ENCODE data around the gene KCND1.
A peak's percentile ranks its signal among the peaks of the same experiment; 100 is the strongest.

Gene KCND1

GRCh38 chrX:48974574-48974973 is 2.9 kb upstream of the KCND1 start:
- no peak for DNase-seq (ENCODE audit: low spot score)

- no peak for DNase-seq (ENCODE audit: low spot score)
Observed at GRCh38 chrX:48974033-48974432, 2.4 kb upstream of the KCND1 start.

- DNase-seq (ENCODE audit: low spot score), result peak; percentile 15
Observed at GRCh38 chrX:48972220-48973164, 848 bp upstream of the KCND1 start.

- DNase-seq (ENCODE audit: low spot score), result no peak
Observed at GRCh38 chrX:48969471-48969870, 2.2 kb downstream of the KCND1 start.

GRCh38 chrX:48968377-48968776 is 3.3 kb downstream of the KCND1 start:
- no peak for DNase-seq (ENCODE audit: low spot score)

- DNase-seq (ENCODE audit: low spot score), result no peak
Observed at GRCh38 chrX:48966796-48967579, 4.7 kb downstream of the KCND1 start.

GRCh38 chrX:48965959-48966358 is 5.7 kb downstream of the KCND1 start:
- no peak for DNase-seq (ENCODE audit: low spot score)

- DNase-seq (ENCODE audit: low spot score), result no peak
Observed at GRCh38 chrX:48961585-48962091, 10.0 kb downstream of the KCND1 start.

GRCh38 chrX:48960291-48960690 is 11.4 kb downstream of the KCND1 start:
- DNase-seq (ENCODE audit: low spot score), result peak; percentile 17

- DNase-seq (ENCODE audit: low spot score), result peak; percentile 18
Observed at GRCh38 chrX:48958635-48959094, 13.0 kb downstream of the KCND1 start.

GRCh38 chrX:48957827-48958634 is 13.6 kb downstream of the KCND1 start:
- peak; percentile 98 for DNase-seq (ENCODE audit: low spot score)

GRCh38 chrX:48957477-48957826 is 14.2 kb downstream of the KCND1 start, which contains the start of gene OTUD5:
Gene OTUD5, minus strand, starts transcription at chrX:48957607. Its CDS starts 37 bp downstream, at chrX:48957570.
- DNase-seq (ENCODE audit: low spot score), result no peak

- no peak for DNase-seq (ENCODE audit: low spot score)
Observed at GRCh38 chrX:48956728-48957414, 14.8 kb downstream of the KCND1 start.

GRCh38 chrX:48948589-48948988 is 23.1 kb downstream of the KCND1 start:
- no peak for DNase-seq (ENCODE audit: low spot score)

GRCh38 chrX:48945517-48946348 is 25.9 kb downstream of the KCND1 start:
- DNase-seq (ENCODE audit: low spot score), result peak; percentile 36

GRCh38 chrX:48942895-48943294 is 28.7 kb downstream of the KCND1 start:
- DNase-seq (ENCODE audit: low spot score), result no peak

- DNase-seq (ENCODE audit: low spot score), result no peak
Observed at GRCh38 chrX:48940404-48940955, 31.2 kb downstream of the KCND1 start.

- no peak for DNase-seq (ENCODE audit: low spot score)
Observed at GRCh38 chrX:48939524-48940228, 32.0 kb downstream of the KCND1 start.

GRCh38 chrX:48938721-48939425 is 32.8 kb downstream of the KCND1 start:
- no peak for DNase-seq (ENCODE audit: low spot score)
